Progenitor cell of endocrine pancreas (in vitro differentiated cells): ENCODE results near the gene MRPL44. TPM values are rescaled to one million over a fixed set of nuclear protein-coding genes. Genes with fewer than 3 reads are reported as not detected.
A peak's percentile ranks its signal among the peaks of the same experiment; 100 is the strongest.

Experiments
- DNase-seq: peaks from one replicate; pipeline ENCODE4 v3.0.0; 2021; ENCODE audit warnings: low spot score; ENCODE audit not compliant: unreplicated experiment
- H3K27ac Mint-ChIP-seq: 2 replicates; pipeline ENCODE4 v1.8.0; 2021; ENCODE audit warnings: mild to moderate bottlenecking, moderate library complexity, mixed read lengths
- H3K27me3 Mint-ChIP-seq: 2 replicates; pipeline ENCODE4 v1.8.0; 2021; ENCODE audit warnings: mixed read lengths
- H3K36me3 Mint-ChIP-seq: 2 replicates; pipeline ENCODE4 v1.8.0; 2022; ENCODE audit warnings: mixed read lengths; ENCODE audit not compliant: insufficient read depth
- H3K4me1 Mint-ChIP-seq: 2 replicates; pipeline ENCODE4 v1.8.0; 2021; ENCODE audit warnings: low read depth, mixed read lengths
- H3K4me3 Mint-ChIP-seq: 2 replicates; pipeline ENCODE4 v1.8.0; 2021; ENCODE audit warnings: low read depth, mild to moderate bottlenecking, moderate library complexity, mixed read lengths
- H3K9me3 Mint-ChIP-seq: 2 replicates; pipeline ENCODE4 v1.8.0; 2021; ENCODE audit warnings: low read depth, mixed read lengths
- total RNA-seq: library from RNA; stranded (reverse); gene quantifications from 2 replicates; pipeline ENCODE4 v1.2.1, GENCODE V29; 2021
- TF ChIP-seq, protein P1 (sequence below): fragments of 200-600 bp; sonication (generic); IDR thresholded peaks from one replicate; pipeline ENCODE4 v1.5.0; 2021; ENCODE audit warnings: antibody characterized with exemption, mild to moderate bottlenecking; ENCODE audit not compliant: unreplicated experiment

MRPL44 gene
- total RNA-seq, 1 donor from 2014 or later = 26.1 TPM

DNA sequence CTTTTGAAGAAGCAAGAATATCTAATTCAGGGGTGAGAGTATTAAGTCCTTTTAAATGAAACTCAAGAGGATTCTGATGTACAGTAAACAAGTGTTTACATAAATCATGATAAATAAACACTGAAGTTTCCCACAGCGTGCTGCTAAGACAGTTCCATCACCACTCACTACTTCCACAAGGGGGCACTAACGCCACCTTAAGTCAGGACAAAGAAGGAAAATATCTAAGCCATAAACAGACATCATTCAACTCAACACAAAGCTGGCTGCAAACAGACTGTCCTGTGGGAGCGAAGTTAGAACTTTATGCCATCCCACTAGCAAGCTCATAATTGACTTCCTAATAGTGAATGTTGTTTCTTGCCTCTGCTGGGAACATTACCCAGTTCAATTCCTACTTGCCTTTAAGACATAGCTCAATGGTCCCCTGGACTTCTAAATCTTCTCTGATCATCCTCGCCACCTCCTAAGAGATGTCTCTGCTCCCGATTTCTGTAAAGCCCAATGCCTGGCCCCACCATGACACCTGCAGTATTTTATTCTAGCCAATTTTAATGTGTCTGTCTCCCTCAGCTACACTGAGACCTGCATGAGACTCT lies 36.5 kb downstream of the MRPL44 start:
- TF ChIP-seq, protein P1, sequence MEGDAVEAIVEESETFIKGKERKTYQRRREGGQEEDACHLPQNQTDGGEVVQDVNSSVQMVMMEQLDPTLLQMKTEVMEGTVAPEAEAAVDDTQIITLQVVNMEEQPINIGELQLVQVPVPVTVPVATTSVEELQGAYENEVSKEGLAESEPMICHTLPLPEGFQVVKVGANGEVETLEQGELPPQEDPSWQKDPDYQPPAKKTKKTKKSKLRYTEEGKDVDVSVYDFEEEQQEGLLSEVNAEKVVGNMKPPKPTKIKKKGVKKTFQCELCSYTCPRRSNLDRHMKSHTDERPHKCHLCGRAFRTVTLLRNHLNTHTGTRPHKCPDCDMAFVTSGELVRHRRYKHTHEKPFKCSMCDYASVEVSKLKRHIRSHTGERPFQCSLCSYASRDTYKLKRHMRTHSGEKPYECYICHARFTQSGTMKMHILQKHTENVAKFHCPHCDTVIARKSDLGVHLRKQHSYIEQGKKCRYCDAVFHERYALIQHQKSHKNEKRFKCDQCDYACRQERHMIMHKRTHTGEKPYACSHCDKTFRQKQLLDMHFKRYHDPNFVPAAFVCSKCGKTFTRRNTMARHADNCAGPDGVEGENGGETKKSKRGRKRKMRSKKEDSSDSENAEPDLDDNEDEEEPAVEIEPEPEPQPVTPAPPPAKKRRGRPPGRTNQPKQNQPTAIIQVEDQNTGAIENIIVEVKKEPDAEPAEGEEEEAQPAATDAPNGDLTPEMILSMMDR = peak; percentile 88
- DNase-seq = peak; percentile 36
- no peaks in the 10 kb centered on the region for H3K27me3 Mint-ChIP-seq
- H3K4me1 Mint-ChIP-seq = peaks cover 4% of the 10 kb centered on the region
- H3K36me3 Mint-ChIP-seq = no peaks in the 10 kb centered on the region
- no peak overlapping the region for H3K27ac Mint-ChIP-seq
- no peaks in the 10 kb centered on the region for H3K9me3 Mint-ChIP-seq
- no peak overlapping the region for H3K4me3 Mint-ChIP-seq

DNA sequence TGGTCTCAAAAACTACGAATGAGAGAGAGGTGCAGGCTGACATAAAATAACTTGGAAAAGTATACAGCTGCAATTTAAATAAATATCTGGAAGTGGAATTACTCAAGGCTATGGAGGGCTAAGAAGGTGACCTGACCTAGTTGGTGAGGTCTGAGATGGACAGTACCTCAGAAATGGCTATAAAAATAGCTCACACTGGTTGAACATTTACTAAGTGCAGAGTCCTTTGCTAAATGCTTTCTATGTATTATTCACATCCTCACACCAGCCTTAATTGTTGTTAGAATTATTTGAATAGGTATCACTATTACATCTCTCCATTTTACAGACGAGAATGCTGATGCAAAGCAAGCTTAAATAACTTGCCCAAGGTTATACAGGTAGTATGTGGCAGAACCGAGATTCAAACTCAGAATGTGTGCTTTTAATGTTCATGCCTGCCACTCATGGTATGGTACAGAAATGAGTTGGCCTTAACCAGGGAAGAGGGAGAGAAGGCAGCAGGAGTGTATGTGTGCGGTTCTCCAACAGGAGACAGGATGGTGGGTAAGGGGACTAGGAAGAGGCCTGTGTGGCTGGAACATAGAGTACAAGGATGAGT lies 37.4 kb downstream of the MRPL44 start:
- TF ChIP-seq, protein P1 = no peak
- Mint-ChIP-seq H3K4me3 (no peak overlapping the region), H3K4me1 (peaks cover under 1% of the 10 kb centered on the region), H3K9me3 (no peaks in the 10 kb centered on the region), H3K27me3 (no peaks in the 10 kb centered on the region), H3K27ac (no peak overlapping the region), H3K36me3 (no peaks in the 10 kb centered on the region)
- DNase-seq = no peak

DNA sequence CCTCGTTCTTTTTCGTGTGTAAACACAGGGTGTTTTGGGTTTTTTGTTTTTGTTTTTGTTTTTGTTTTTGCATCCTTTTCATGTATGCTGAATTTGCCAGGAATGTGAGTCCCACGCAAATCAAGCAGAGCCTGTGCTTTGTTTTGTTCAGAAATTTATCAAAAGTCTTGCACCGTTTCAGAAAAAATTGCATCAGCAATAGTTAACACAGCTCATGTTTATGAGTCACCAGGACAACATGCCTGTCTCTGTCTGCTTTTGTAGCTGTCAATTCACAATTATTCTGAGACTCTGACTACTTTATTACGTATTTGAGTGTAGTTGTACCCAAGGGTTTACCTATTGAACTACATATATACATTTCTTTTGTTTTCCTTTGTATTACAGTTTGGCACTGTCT lies 38.3 kb downstream of the MRPL44 start:
- peak overlapping the region; percentile 37 for H3K27ac Mint-ChIP-seq
- TF ChIP-seq, protein P1 = no peak
- peaks cover 2% of the 10 kb centered on the region for H3K36me3 Mint-ChIP-seq
- no peaks in the 10 kb centered on the region for H3K27me3 Mint-ChIP-seq
- H3K9me3 Mint-ChIP-seq = no peaks in the 10 kb centered on the region
- no peak for DNase-seq
- no peak overlapping the region for H3K4me3 Mint-ChIP-seq
- no peaks in the 10 kb centered on the region for H3K4me1 Mint-ChIP-seq

- no peaks in the 10 kb centered on the region for H3K9me3 Mint-ChIP-seq
- no peak overlapping the region for H3K4me3 Mint-ChIP-seq
- H3K4me1 Mint-ChIP-seq = no peaks in the 10 kb centered on the region
- no peak overlapping the region for H3K27ac Mint-ChIP-seq
- H3K36me3 Mint-ChIP-seq = peaks cover 2% of the 10 kb centered on the region
- DNase-seq = no peak
- TF ChIP-seq, protein P1 = no peak
- no peaks in the 10 kb centered on the region for H3K27me3 Mint-ChIP-seq
These were observed 39.1 kb downstream of the MRPL44 start for GRCh38 chr2:223996391-223996790.

GRCh38 chr2:223997938-223998337 lies 40.7 kb downstream of the MRPL44 start:
- no peaks in the 10 kb centered on the region for H3K9me3 Mint-ChIP-seq
- H3K27ac Mint-ChIP-seq = no peak overlapping the region
- peaks cover 2% of the 10 kb centered on the region for H3K36me3 Mint-ChIP-seq
- TF ChIP-seq, protein P1 = no peak
- H3K4me1 Mint-ChIP-seq = no peaks in the 10 kb centered on the region
- no peak overlapping the region for H3K4me3 Mint-ChIP-seq
- no peaks in the 10 kb centered on the region for H3K27me3 Mint-ChIP-seq
- no peak for DNase-seq
